GM23248 (cell line): ENCODE results near the gene APBA1. TPM values are rescaled to one million over a fixed set of nuclear protein-coding genes. Genes with fewer than 3 reads are reported as not detected.

Experiments
- DNase-seq: peaks from one replicate; pipeline ENCODE4 v3.0.0-alpha.2; 2015
- H2AFZ ChIP-seq: fragments of 200-600 bp; sonication (generic); 2 replicates; pipeline ENCODE4 v1.6.1; 2016; ENCODE audit warnings: antibody characterized with exemption
- H3F3A ChIP-seq: fragments of 200-600 bp; sonication (generic); 2 replicates; pipeline ENCODE4 v1.6.1; 2016; ENCODE audit warnings: mild to moderate bottlenecking, antibody characterized with exemption, mixed run types; ENCODE audit not compliant: insufficient read depth
- H3K27ac ChIP-seq: fragments of 200-600 bp; sonication (generic); 2 replicates; pipeline ENCODE4 v1.5.1; 2016; ENCODE audit warnings: mild to moderate bottlenecking
- H3K27me3 ChIP-seq: fragments of 200-600 bp; sonication (generic); replicated peaks from 2 replicates; pipeline ENCODE4 v1.6.1; 2016; ENCODE audit warnings: mild to moderate bottlenecking; ENCODE audit not compliant: insufficient read depth
- H3K36me3 ChIP-seq: fragments of 200-600 bp; sonication (generic); 2 replicates; pipeline ENCODE4 v1.6.1; 2016; ENCODE audit warnings: low read depth, mild to moderate bottlenecking
- H3K4me1 ChIP-seq: fragments of 200-600 bp; sonication (generic); 2 replicates; pipeline ENCODE4 v1.6.1; 2016; ENCODE audit warnings: mild to moderate bottlenecking; ENCODE audit not compliant: insufficient read depth
- H3K4me2 ChIP-seq: fragments of 200-600 bp; sonication (generic); one replicate; pipeline ENCODE4 v1.6.1; 2016; ENCODE audit warnings: mild to moderate bottlenecking; ENCODE audit not compliant: unreplicated experiment
- H3K4me3 ChIP-seq: fragments of 200-600 bp; sonication (generic); 2 replicates; pipeline ENCODE4 v1.5.1; 2016; ENCODE audit warnings: mild to moderate bottlenecking
- H3K79me2 ChIP-seq: fragments of 200-600 bp; sonication (generic); 2 replicates; pipeline ENCODE4 v1.6.1; 2016; ENCODE audit warnings: mild to moderate bottlenecking; ENCODE audit not compliant: insufficient read depth
- H3K9ac ChIP-seq: fragments of 200-600 bp; sonication (generic); 2 replicates; pipeline ENCODE4 v1.6.1; 2016; ENCODE audit warnings: mild to moderate bottlenecking
- H3K9me2 ChIP-seq: fragments of 200-600 bp; sonication (generic); 2 replicates; pipeline ENCODE4 v1.6.1; 2016; ENCODE audit warnings: mixed run types, mild to moderate bottlenecking, moderate library complexity; ENCODE audit not compliant: insufficient read depth
- H3K9me3 ChIP-seq: fragments of 200-600 bp; sonication (generic); one replicate; pipeline ENCODE4 v1.6.1; 2017; ENCODE audit warnings: low read depth
- H4K20me1 ChIP-seq: fragments of 200-600 bp; sonication (generic); 2 replicates; pipeline ENCODE4 v1.6.0; 2016; ENCODE audit not compliant: insufficient read depth
- EZH2 ChIP-seq: fragments of 200-600 bp; sonication (generic); IDR thresholded peaks from 2 replicates; pipeline ENCODE4 v1.6.1; 2018; ENCODE audit warnings: antibody characterized with exemption, mild to moderate bottlenecking; ENCODE audit not compliant: insufficient read depth, poor library complexity, severe bottlenecking
- EZH2phosphoT487 ChIP-seq: fragments of 200-600 bp; sonication (generic); IDR thresholded peaks from 2 replicates; pipeline ENCODE4 v1.6.1; 2018; ENCODE audit warnings: antibody characterized with exemption, moderate library complexity, mild to moderate bottlenecking, low read depth; ENCODE audit not compliant: insufficient read depth
- WGBS, 2 experiments: methylation state at CpG; one replicate each; pipeline ENCODE4 v1.1.6; 2015 to 2017; ENCODE audit warnings: low lambda C conversion rate in 2 of 2, low coverage in 1 of 2; ENCODE audit errors: missing lambda C conversion rate in 2 of 2; 5-methylcytosine and 5-hydroxymethylcytosine counted together
- in situ Hi-C: fragments of 300-500 bp; cut with MboI; formaldehyde crosslinking; loops from 2 replicates; pipeline ENCODE4 v1.15.0; 2020
- polyA plus RNA-seq: library from polyadenylated mRNA; unstranded; fragments of >200 nt; fragmentation: Nextera tagmentation; extraction: Ambion mirVana; gene quantifications from 2 replicates; pipeline ENCODE4 v1.2.1, GENCODE V29; 2016
- total RNA-seq: library from RNA; depleted of rRNA; stranded (reverse); fragments of >200 nt; shearing (Covaris generic); gene quantifications from 2 replicates; pipeline ENCODE4 v1.2.3, GENCODE V29; 2014

The APBA1 gene
- total and polyA plus RNA-seq, 2 experiments from 2014 or later: 0.93 to 11.3 TPM

- Histone ChIP-seq H3K27ac (no peak overlapping the region), H3K4me2 (no peak overlapping the region), H3K9me3 (no peaks in the 10 kb centered on the region), H3K9ac (no peak overlapping the region), H3K36me3 (no peaks in the 10 kb centered on the region), H3K9me2 (no peaks in the 10 kb centered on the region), H2AFZ (no peak overlapping the region), H3K4me3 (no peak overlapping the region), H3K4me1 (no peaks in the 10 kb centered on the region; the same call in 1 of the 2 replicates), H3K79me2 (no peaks in the 10 kb centered on the region), H3K27me3 (no peaks in the 10 kb centered on the region), H4K20me1 (no peaks in the 10 kb centered on the region), H3F3A (peaks cover 4% of the 10 kb centered on the region; the same call in 1 of the 2 replicates)
- WGBS, 2 experiments: 61 to 67% methylated on average over 5 of the region's 5 CpGs
- in situ Hi-C loops: no loop called here
- DNase-seq: no peak
- TF ChIP-seq EZH2 (no peak), EZH2phosphoT487 (no peak)
Measured at GRCh38 chr9:69519470-69520240, 152.5 kb downstream of the APBA1 start.

GRCh38 chr9:69516353-69517322 lies 155.5 kb downstream of the APBA1 start:
- no peaks in the 10 kb centered on the region for H3F3A ChIP-seq
- no peak overlapping the region for H2AFZ ChIP-seq
- H3K9me3 ChIP-seq: no peaks in the 10 kb centered on the region
- no peak for DNase-seq
- no peaks in the 10 kb centered on the region for H3K9me2 ChIP-seq
- no peak overlapping the region for H3K9ac ChIP-seq
- no peak overlapping the region for H3K4me2 ChIP-seq
- in situ Hi-C loops: no loop called here
- WGBS, 2 experiments: 94 to 98% methylated on average over 90 to 111 of the region's 111 CpGs
- H3K4me1 ChIP-seq: no peaks in the 10 kb centered on the region
- H3K27ac ChIP-seq: no peak overlapping the region
- no peaks in the 10 kb centered on the region for H3K79me2 ChIP-seq
- H3K27me3 ChIP-seq: no peaks in the 10 kb centered on the region
- no peak for TF ChIP-seq EZH2
- TF ChIP-seq EZH2phosphoT487: no peak
- no peak overlapping the region for H3K4me3 ChIP-seq
- H4K20me1 ChIP-seq: no peaks in the 10 kb centered on the region
- no peaks in the 10 kb centered on the region for H3K36me3 ChIP-seq

GRCh38 chr9:69515810-69516209 lies 156.4 kb downstream of the APBA1 start:
- TF ChIP-seq EZH2phosphoT487: no peak
- TF ChIP-seq EZH2: no peak
- Histone ChIP-seq H3K79me2 (no peaks in the 10 kb centered on the region), H4K20me1 (no peaks in the 10 kb centered on the region), H3K27me3 (no peaks in the 10 kb centered on the region), H2AFZ (no peak overlapping the region), H3K4me1 (no peaks in the 10 kb centered on the region), H3K4me3 (no peak overlapping the region), H3K9ac (no peak overlapping the region), H3K9me2 (no peaks in the 10 kb centered on the region), H3K27ac (no peak overlapping the region), H3F3A (no peaks in the 10 kb centered on the region), H3K9me3 (no peaks in the 10 kb centered on the region), H3K4me2 (no peak overlapping the region), H3K36me3 (no peaks in the 10 kb centered on the region)
- in situ Hi-C loops: no loop called here
- DNase-seq: no peak
- 96% methylated on average over 19 to 23 of the region's 23 CpGs for WGBS, 2 experiments

- no peak overlapping the region for H3K27ac ChIP-seq
- H3K27me3 ChIP-seq: no peaks in the 10 kb centered on the region
- no peaks in the 10 kb centered on the region for H4K20me1 ChIP-seq
- H3K9ac ChIP-seq: no peak overlapping the region
- DNase-seq: no peak
- H3K79me2 ChIP-seq: no peaks in the 10 kb centered on the region
- no peak overlapping the region for H3K4me2 ChIP-seq
- no peak overlapping the region for H3K4me3 ChIP-seq
- WGBS, 2 experiments: 94 to 98% methylated on average over 3 of the region's 3 CpGs
- no peak for TF ChIP-seq EZH2phosphoT487
- no peak for TF ChIP-seq EZH2
- no peaks in the 10 kb centered on the region for H3K36me3 ChIP-seq
- no peaks in the 10 kb centered on the region for H3K9me3 ChIP-seq
- no peaks in the 10 kb centered on the region for H3K4me1 ChIP-seq
- no peaks in the 10 kb centered on the region for H3K9me2 ChIP-seq
- H3F3A ChIP-seq: no peaks in the 10 kb centered on the region
- in situ Hi-C loops: no loop called here
- no peak overlapping the region for H2AFZ ChIP-seq
Measured at GRCh38 chr9:69513141-69513820, 158.9 kb downstream of the APBA1 start.
